HCT116 (cell line): Measurements from ENCODE around the gene FMN2. TPM values are rescaled to one million over a fixed set of nuclear protein-coding genes. Genes with fewer than 3 reads are reported as not detected.

Source experiments
- ATAC-seq: fragments of 200-7000 bp; cut with Tn5 transposase; 2 replicates; pipeline ENCODE4 v1.9.1; 2020; ENCODE audit warnings: mild to moderate bottlenecking, moderate library complexity
- BruUV-seq: library from RNA; stranded (reverse); fragments of 400-500 nt; replicated peaks from 2 replicates; lab custom pipeline; 2021; lab: Mats Ljungman, UMichigan
- CTCF ChIA-PET: fragments of 300-600 bp; sonication (Branson Sonifier 250); formaldehyde crosslinking; loops from one replicate; lab custom pipeline; 2021; ENCODE audit warnings: antibody characterized with exemption; lab: Charles Lee
- POLR2A ChIA-PET: fragments of 300-600, 350-600 bp; sonication (Branson Sonifier 250); formaldehyde crosslinking; loops from one replicate; lab custom pipeline; 2021; ENCODE audit warnings: antibody characterized with exemption; lab: Charles Lee
- RAD21 ChIA-PET, 2 experiments: fragments of 300-600 bp; sonication (Branson Sonifier 250); formaldehyde crosslinking; loops; one replicate each; lab custom pipeline; 2023; ENCODE audit warnings: low total read pairs in 2 of 2; ENCODE audit not compliant: uncharacterized antibody in 2 of 2, unreplicated experiment in 2 of 2, low non-redundant PET in 1 of 2; lab: Charles Lee
- DNase-seq: peaks from one replicate; pipeline ENCODE4 v3.0.0-alpha.2; 2010; ENCODE audit warnings: low read depth, low spot score
- H2AFZ ChIP-seq: fragments of 200-600 bp; shearing (Covaris generic), sonication (generic); 2 replicates; pipeline ENCODE4 v1.6.1; 2017; ENCODE audit warnings: low read depth, mixed run types, mixed read lengths, antibody characterized with exemption, low read length; ENCODE audit not compliant: poor library complexity, severe bottlenecking
- H3K27ac ChIP-seq: 2 replicates; pipeline ENCODE4 v1.5.1; 2012; ENCODE audit warnings: low read depth, low read length
- H3K27me3 ChIP-seq: fragments of 200-600 bp; sonication (generic); 2 replicates; pipeline ENCODE4 v1.6.1; 2016; ENCODE audit warnings: mixed run types, low read length, mixed read lengths; ENCODE audit not compliant: insufficient read depth
- H3K36me3 ChIP-seq, 2 experiments: fragments of 200-500 bp in 1 of 2; fragments of 200-600 bp in 1 of 2; sonication (Bioruptor generic) in 1 of 2; sonication (generic) in 1 of 2; 2 replicates each; pipeline versions ENCODE4 v1.5.1 to v1.6.1; 2014 to 2016; ENCODE audit warnings: low read length in 2 of 2, inconsistent platforms in 1 of 2, mixed read lengths in 1 of 2, mixed run types in 1 of 2; ENCODE audit not compliant: insufficient read depth in 2 of 2, control insufficient read depth in 1 of 2
- H3K4me1 ChIP-seq, 2 experiments: fragments of 200-600 bp in 1 of 2; sonication (generic) in 1 of 2; 2 replicates each; pipeline versions ENCODE4 v1.5.1 to v1.6.1; 2012 to 2017; ENCODE audit warnings: low read length in 2 of 2, inconsistent platforms in 1 of 2, mild to moderate bottlenecking in 1 of 2, mixed read lengths in 1 of 2, mixed run types in 1 of 2, moderate library complexity in 1 of 2; ENCODE audit not compliant: insufficient read depth in 2 of 2, control insufficient read depth in 1 of 2
- H3K4me2 ChIP-seq: fragments of 200-600 bp; sonication (generic); 2 replicates; pipeline ENCODE4 v1.6.1; 2017; ENCODE audit warnings: mixed run types, low read length, mixed read lengths
- H3K4me3 ChIP-seq, 2 experiments: fragments of 200-600 bp in 1 of 2; sonication (generic) in 1 of 2; replicated peaks in 1 of 2; 2 replicates each; pipeline ENCODE4 v1.5.1; 2011 to 2016; ENCODE audit warnings: low read length in 2 of 2, control low read depth in 1 of 2, low read depth in 1 of 2, mild to moderate bottlenecking in 1 of 2, mixed read lengths in 1 of 2, mixed run types in 1 of 2
- H3K79me2 ChIP-seq: fragments of 200-600 bp; sonication (generic); 2 replicates; pipeline ENCODE4 v1.6.1; 2017; ENCODE audit warnings: mild to moderate bottlenecking, mixed run types, low read length, moderate library complexity, mixed read lengths; ENCODE audit not compliant: insufficient read depth
- H3K9ac ChIP-seq: fragments of 200-600 bp; sonication (generic); 2 replicates; pipeline ENCODE4 v1.6.1; 2016; ENCODE audit warnings: low read length, mixed read lengths
- H3K9me2 ChIP-seq: fragments of 200-600 bp; sonication (generic), shearing (Covaris generic); 2 replicates; pipeline ENCODE4 v1.6.1; 2017; ENCODE audit warnings: mixed run types, mild to moderate bottlenecking, moderate library complexity; ENCODE audit not compliant: insufficient read depth
- H3K9me3 ChIP-seq, 2 experiments: fragments of 200-500 bp in 1 of 2; fragments of 200-600 bp in 1 of 2; sonication (Bioruptor generic) in 1 of 2; sonication (generic) in 1 of 2; 2 replicates each; pipeline ENCODE4 v1.6.1; 2014 to 2017; ENCODE audit warnings: low read length in 2 of 2, mixed read lengths in 2 of 2, inconsistent platforms in 1 of 2, low read depth in 1 of 2, mild to moderate bottlenecking in 1 of 2, mixed run types in 1 of 2, moderate library complexity in 1 of 2; ENCODE audit not compliant: control insufficient read depth in 1 of 2, insufficient read depth in 1 of 2
- H4K20me1 ChIP-seq: fragments of 200-600 bp; sonication (generic), shearing (Covaris generic); 2 replicates; pipeline ENCODE4 v1.6.1; 2017; ENCODE audit warnings: mixed run types, mild to moderate bottlenecking, moderate library complexity; ENCODE audit not compliant: insufficient read depth
- CBX3 ChIP-seq: IDR thresholded peaks from 2 replicates; pipeline ENCODE4 v1.6.1; 2012; ENCODE audit warnings: low read depth
- EGR1 ChIP-seq: IDR thresholded peaks from 2 replicates; pipeline ENCODE4 v1.6.1; 2012; ENCODE audit warnings: low read depth
- POLR2A ChIP-seq: IDR thresholded peaks from 2 replicates; pipeline ENCODE4 v1.7.0; 2011; ENCODE audit warnings: borderline replicate concordance; ENCODE audit not compliant: insufficient read depth, insufficient read length; ENCODE audit errors: extremely low read depth
- ZFX ChIP-seq: fragments of 450-650 bp; IDR thresholded peaks from 2 replicates; pipeline ENCODE4 v1.6.1; 2017
- ZNF274 ChIP-seq: fragments of 200-500 bp; sonication (Bioruptor generic); IDR thresholded peaks from 2 replicates; pipeline ENCODE4 v1.6.1; 2014; ENCODE audit warnings: mild to moderate bottlenecking, low read depth, low read length, inconsistent platforms
- intact Hi-C: fragments of 100-400 bp; cut with micrococcal nuclease; formaldehyde crosslinking; loops from 2 replicates; pipeline ENCODE4 v1.10.0; 2022
- total RNA-seq: library from RNA; stranded (reverse); gene quantifications from one replicate; pipeline ENCODE4 v1.2.1, GENCODE V29; 2021; ENCODE audit not compliant: unreplicated experiment
- TF ChIP-seq, protein P1 (sequence below): IDR thresholded peaks from 2 replicates; pipeline ENCODE4 v1.6.1; 2012
- TF ChIP-seq, protein P2 (sequence below): IDR thresholded peaks from 2 replicates; pipeline ENCODE4 v1.6.1; 2012; ENCODE audit warnings: low read depth

Gene FMN2
- total RNA-seq, 1 experiment from 2014 or later, result not detected

DNA sequence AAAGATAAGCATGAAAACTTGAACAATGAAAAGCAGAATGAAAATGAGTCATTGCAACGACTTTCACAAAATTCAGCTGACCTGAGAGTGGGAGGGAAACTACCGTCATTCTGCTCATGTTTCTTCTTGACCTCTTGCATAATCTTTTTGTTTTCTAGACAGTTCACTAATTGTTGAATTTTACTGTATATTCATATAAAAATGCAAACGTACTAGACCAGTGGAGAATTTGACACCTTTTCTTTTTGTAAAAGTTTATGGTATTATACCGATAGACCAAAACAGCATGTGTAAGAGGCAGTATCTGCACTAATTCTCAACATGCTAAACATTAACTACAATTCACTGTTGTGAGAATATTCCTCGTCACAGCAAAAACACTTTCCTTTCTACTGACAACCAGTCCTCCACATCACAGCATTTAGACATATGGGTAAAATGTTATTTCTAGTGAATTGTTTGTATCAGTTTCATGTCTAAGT, 382.5 kb downstream of the FMN2 start:
- Histone ChIP-seq H3K79me2 (no peaks in the 10 kb centered on the region), H3K4me1 (no peaks in the 10 kb centered on the region)
- BruUV-seq, result no TSS peak
- TF ChIP-seq CBX3 (no peak), POLR2A (no peak), EGR1 (no peak), ZFX (no peak), ZNF274 (no peak)
- TF ChIP-seq, protein P1, sequence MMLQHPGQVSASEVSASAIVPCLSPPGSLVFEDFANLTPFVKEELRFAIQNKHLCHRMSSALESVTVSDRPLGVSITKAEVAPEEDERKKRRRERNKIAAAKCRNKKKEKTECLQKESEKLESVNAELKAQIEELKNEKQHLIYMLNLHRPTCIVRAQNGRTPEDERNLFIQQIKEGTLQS, result no peak
- TF ChIP-seq, protein P2, sequence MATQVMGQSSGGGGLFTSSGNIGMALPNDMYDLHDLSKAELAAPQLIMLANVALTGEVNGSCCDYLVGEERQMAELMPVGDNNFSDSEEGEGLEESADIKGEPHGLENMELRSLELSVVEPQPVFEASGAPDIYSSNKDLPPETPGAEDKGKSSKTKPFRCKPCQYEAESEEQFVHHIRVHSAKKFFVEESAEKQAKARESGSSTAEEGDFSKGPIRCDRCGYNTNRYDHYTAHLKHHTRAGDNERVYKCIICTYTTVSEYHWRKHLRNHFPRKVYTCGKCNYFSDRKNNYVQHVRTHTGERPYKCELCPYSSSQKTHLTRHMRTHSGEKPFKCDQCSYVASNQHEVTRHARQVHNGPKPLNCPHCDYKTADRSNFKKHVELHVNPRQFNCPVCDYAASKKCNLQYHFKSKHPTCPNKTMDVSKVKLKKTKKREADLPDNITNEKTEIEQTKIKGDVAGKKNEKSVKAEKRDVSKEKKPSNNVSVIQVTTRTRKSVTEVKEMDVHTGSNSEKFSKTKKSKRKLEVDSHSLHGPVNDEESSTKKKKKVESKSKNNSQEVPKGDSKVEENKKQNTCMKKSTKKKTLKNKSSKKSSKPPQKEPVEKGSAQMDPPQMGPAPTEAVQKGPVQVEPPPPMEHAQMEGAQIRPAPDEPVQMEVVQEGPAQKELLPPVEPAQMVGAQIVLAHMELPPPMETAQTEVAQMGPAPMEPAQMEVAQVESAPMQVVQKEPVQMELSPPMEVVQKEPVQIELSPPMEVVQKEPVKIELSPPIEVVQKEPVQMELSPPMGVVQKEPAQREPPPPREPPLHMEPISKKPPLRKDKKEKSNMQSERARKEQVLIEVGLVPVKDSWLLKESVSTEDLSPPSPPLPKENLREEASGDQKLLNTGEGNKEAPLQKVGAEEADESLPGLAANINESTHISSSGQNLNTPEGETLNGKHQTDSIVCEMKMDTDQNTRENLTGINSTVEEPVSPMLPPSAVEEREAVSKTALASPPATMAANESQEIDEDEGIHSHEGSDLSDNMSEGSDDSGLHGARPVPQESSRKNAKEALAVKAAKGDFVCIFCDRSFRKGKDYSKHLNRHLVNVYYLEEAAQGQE, result no peak
- TF ChIP-seq, all 23 proteins: peak for 0
- ATAC-seq (no peak), DNase-seq (no peak)
- ChIA-PET POLR2A (no interaction called here), RAD21 (no interaction called here), CTCF (no interaction called here)
- Histone ChIP-seq H2AFZ (no peak overlapping the region), H4K20me1 (no peaks in the 10 kb centered on the region), H3K36me3 (no peaks in the 10 kb centered on the region), H3K27ac (no peak overlapping the region), H3K9me2 (no peaks in the 10 kb centered on the region), H3K9ac (no peak overlapping the region), H3K9me3 (peaks cover 0 to 13% of the 10 kb centered on the region in 2 experiments; a peak in 2 of 4 replicates), H3K4me2 (no peak overlapping the region), H3K27me3 (no peaks in the 10 kb centered on the region), H3K4me3 (no peak overlapping the region)
- intact Hi-C loops, result no loop called here
